ENCODE measurements around the gene CALHM5.
"Not testable (repeated sequence)": the region's sequence is repeated elsewhere in the genome, so short reads cannot be mapped to it uniquely, and the experiment has no call there.

Gene CALHM5

GRCh38 chr6:116511424-116512110 lies at the start of gene CALHM5:
CALHM5 (plus strand) TSS chr6:116511639; CDS start chr6:116511697, 58 bp downstream.
- peak; percentile 40 for DNase-seq (ENCODE audit: low spot score)

- DNase-seq (ENCODE audit: low spot score), result peak; percentile 49
These were observed 49.2 kb upstream of the CALHM5 start for GRCh38 chr6:116461932-116462885.

- DNase-seq (ENCODE audit: low spot score), result no peak
These were observed 48.1 kb upstream of the CALHM5 start for GRCh38 chr6:116463301-116463700.

GRCh38 chr6:116465246-116465645 lies 46.2 kb upstream of the CALHM5 start:
- DNase-seq (ENCODE audit: low spot score), result no peak

GRCh38 chr6:116467096-116467495 lies 44.3 kb upstream of the CALHM5 start:
- DNase-seq (ENCODE audit: low spot score), result no peak

- no peak for DNase-seq (ENCODE audit: low spot score)
These were observed 43.9 kb upstream of the CALHM5 start for GRCh38 chr6:116467514-116467913.

- DNase-seq (ENCODE audit: low spot score), result no peak
These were observed 43.1 kb upstream of the CALHM5 start for GRCh38 chr6:116468293-116468692.

GRCh38 chr6:116471531-116471930 lies 39.9 kb upstream of the CALHM5 start:
- no peak for DNase-seq (ENCODE audit: low spot score)

GRCh38 chr6:116472706-116473105 lies 38.7 kb upstream of the CALHM5 start:
- DNase-seq (ENCODE audit: low spot score), result no peak

- no peak for DNase-seq (ENCODE audit: low spot score)
These were observed 36.3 kb upstream of the CALHM5 start for GRCh38 chr6:116475141-116475540.

- DNase-seq (ENCODE audit: low spot score), result no peak
These were observed 35.3 kb upstream of the CALHM5 start for GRCh38 chr6:116476002-116476678.

- DNase-seq (ENCODE audit: low spot score), result no peak
These were observed 28.7 kb upstream of the CALHM5 start for GRCh38 chr6:116482780-116483179.

- DNase-seq (ENCODE audit: low spot score), result no peak
These were observed 27.8 kb upstream of the CALHM5 start for GRCh38 chr6:116483616-116484015.

- no peak for DNase-seq (ENCODE audit: low spot score)
These were observed 25.8 kb upstream of the CALHM5 start for GRCh38 chr6:116485559-116486184.

- no peak for DNase-seq (ENCODE audit: low spot score)
These were observed 19.7 kb upstream of the CALHM5 start for GRCh38 chr6:116491610-116492330.

- no peak for DNase-seq (ENCODE audit: low spot score)
These were observed 18.9 kb upstream of the CALHM5 start for GRCh38 chr6:116492331-116493067.

- DNase-seq (ENCODE audit: low spot score), result not testable (repeated sequence)
These were observed 16.3 kb upstream of the CALHM5 start for GRCh38 chr6:116495161-116495560.

- no peak for DNase-seq (ENCODE audit: low spot score)
These were observed 14.2 kb upstream of the CALHM5 start for GRCh38 chr6:116497113-116497676.

GRCh38 chr6:116500969-116501433 lies 10.4 kb upstream of the CALHM5 start:
- no peak for DNase-seq (ENCODE audit: low spot score)

GRCh38 chr6:116507324-116507723 lies 4.1 kb upstream of the CALHM5 start:
- DNase-seq (ENCODE audit: low spot score), result no peak
